HepG2 (cell line): Measurements from ENCODE around the gene MMP7. TPM values are rescaled to one million over a fixed set of nuclear protein-coding genes. Genes with fewer than 3 reads are reported as not detected.

Source experiments
- ATAC-seq: fragments of 200-7000 bp; cut with Tn5 transposase; 3 replicates; pipeline ENCODE4 v1.9.1; 2020; ENCODE audit warnings: mild to moderate bottlenecking, moderate library complexity
- BruUV-seq: library from RNA; stranded (reverse); fragments of 400-500 nt; replicated peaks from 2 replicates; lab custom pipeline; 2021; lab: Mats Ljungman, UMichigan
- CTCF ChIA-PET: fragments of 300-600 bp; formaldehyde crosslinking; extraction: SDS; loops from one replicate; lab custom pipeline; 2021; ENCODE audit warnings: low total read pairs, inconsistent platforms, low intra/inter-chr PET ratio; lab: Yijun Ruan, JAX
- POLR2A ChIA-PET: fragments of 350-600 bp; sonication (Branson Sonifier 250); formaldehyde crosslinking; loops from one replicate; lab custom pipeline; 2020; ENCODE audit warnings: antibody characterized with exemption, inconsistent platforms; lab: Yijun Ruan, JAX
- DNase-seq: peaks from one replicate; pipeline ENCODE4 v3.0.0-alpha.2; 2015; ENCODE audit warnings: low spot score
- FAIRE-seq: peaks from 3 replicates; lab custom pipeline; 2011; peaks lifted over from hg19 to GRCh38; lab: Jason Lieb, UNC
- H2AFZ ChIP-seq: one replicate; pipeline ENCODE4 v1.6.1; 2011; ENCODE audit warnings: low read length, inconsistent platforms
- H3K27ac ChIP-seq: fragments of 300-600 bp; 3 replicates; pipeline ENCODE4 v1.8.0; 2011; ENCODE audit warnings: mixed run types, mild to moderate bottlenecking, mixed read lengths, low read length, inconsistent platforms; ENCODE audit not compliant: insufficient read depth; ENCODE audit errors: extremely low read length
- H3K27me3 ChIP-seq, 2 experiments: fragments of 200-600 bp in 1 of 2; 2 replicates in 1 of 2; 3 replicates in 1 of 2; pipeline versions ENCODE4 v1.6.0 to v1.8.0; 2011; ENCODE audit warnings: low read length in 2 of 2, mild to moderate bottlenecking in 2 of 2, moderate library complexity in 2 of 2, inconsistent platforms in 1 of 2; ENCODE audit not compliant: insufficient read depth in 2 of 2, control insufficient read depth in 1 of 2
- H3K36me3 ChIP-seq, 2 experiments: fragments of 200-600 bp in 1 of 2; replicated peaks in 1 of 2; 2 replicates in 1 of 2; 3 replicates in 1 of 2; pipeline versions ENCODE4 v1.5.1 to v1.8.0; 2011; ENCODE audit warnings: low read length in 2 of 2, inconsistent platforms in 1 of 2; ENCODE audit not compliant: insufficient read depth in 2 of 2, control insufficient read depth in 1 of 2
- H3K4me1 ChIP-seq: 2 replicates; pipeline ENCODE4 v1.5.1; 2012; ENCODE audit warnings: low read length, inconsistent platforms; ENCODE audit not compliant: insufficient read depth
- H3K4me2 ChIP-seq: 2 replicates; pipeline ENCODE4 v1.6.0; 2011; ENCODE audit warnings: low read depth, low read length, inconsistent platforms
- H3K4me3 ChIP-seq, 3 experiments: fragments of 200-600 bp in 1 of 3; sonication (generic), shearing (Covaris generic) in 1 of 3; replicated peaks in 1 of 3; 2 replicates each; pipeline ENCODE4 v1.5.1; 2011 to 2016; ENCODE audit warnings: low read length in 3 of 3, inconsistent platforms in 2 of 3, low read depth in 2 of 3, mild to moderate bottlenecking in 2 of 3, control low read depth in 1 of 3, mixed read lengths in 1 of 3; ENCODE audit not compliant: insufficient read depth in 1 of 3
- H3K79me2 ChIP-seq: one replicate; pipeline ENCODE4 v1.6.1; 2011; ENCODE audit warnings: low read length, inconsistent platforms; ENCODE audit not compliant: insufficient read depth
- H3K9ac ChIP-seq: 2 replicates; pipeline ENCODE4 v1.6.0; 2011; ENCODE audit warnings: mild to moderate bottlenecking, low read depth, low read length, inconsistent platforms; ENCODE audit not compliant: insufficient read depth
- H3K9me3 ChIP-seq: 2 replicates; pipeline ENCODE4 v1.5.1; 2012; ENCODE audit warnings: mild to moderate bottlenecking, low read length
- H4K20me1 ChIP-seq: 2 replicates; pipeline ENCODE4 v1.6.0; 2011; ENCODE audit warnings: inconsistent platforms, mild to moderate bottlenecking, low read length, moderate library complexity; ENCODE audit not compliant: insufficient read depth
- ATF5 ChIP-seq: sonication (generic); formaldehyde crosslinking; IDR thresholded peaks from 2 replicates; pipeline ENCODE4 v1.4.0; 2020; ENCODE audit warnings: mild to moderate bottlenecking, low read depth, missing genetic modification reagents
- E2F5 ChIP-seq: sonication (generic); formaldehyde crosslinking; conservative IDR thresholded peaks from 2 replicates; pipeline ENCODE4 v1.4.0; 2020; ENCODE audit warnings: missing genetic modification reagents
- MAX ChIP-seq: IDR thresholded peaks from 2 replicates; pipeline ENCODE4 v1.6.1; 2012; ENCODE audit warnings: inconsistent platforms
- NCOR1 ChIP-seq: fragments of 200-600 bp; sonication (generic); IDR thresholded peaks from 2 replicates; pipeline ENCODE4 v1.7.0; 2017; ENCODE audit warnings: antibody characterized with exemption, low read length, borderline replicate concordance
- PPARG ChIP-seq: conservative IDR thresholded peaks from 2 replicates; pipeline ENCODE4 v1.6.1; 2016; ENCODE audit warnings: missing biosample characterization, missing genetic modification reagents
- RFX5 ChIP-seq: IDR thresholded peaks from 2 replicates; pipeline ENCODE4 v1.6.1; 2011; ENCODE audit warnings: low read depth, low read length, improper control_type of control experiment
- SRY ChIP-seq: sonication (generic); formaldehyde crosslinking; IDR thresholded peaks from 2 replicates; pipeline ENCODE4 v1.8.0; 2022; ENCODE audit warnings: mild to moderate bottlenecking, missing genetic modification reagents
- ZNF362 ChIP-seq: sonication (generic); formaldehyde crosslinking; IDR thresholded peaks from 2 replicates; pipeline ENCODE4 v1.4.0; 2020; ENCODE audit warnings: missing genetic modification reagents, mild to moderate bottlenecking, borderline replicate concordance
- ZNF446 ChIP-seq: sonication (generic); formaldehyde crosslinking; IDR thresholded peaks from 2 replicates; pipeline ENCODE4 v1.5.0; 2020; ENCODE audit warnings: mild to moderate bottlenecking, missing genetic modification reagents
- ZNF557 ChIP-seq: sonication (generic); formaldehyde crosslinking; IDR thresholded peaks from 2 replicates; pipeline ENCODE4 v1.4.0; 2020; ENCODE audit warnings: missing genetic modification reagents
- ZNF563 ChIP-seq: sonication (generic); formaldehyde crosslinking; IDR thresholded peaks from 2 replicates; pipeline ENCODE4 v1.8.0; 2022; ENCODE audit warnings: mild to moderate bottlenecking, moderate library complexity, missing genetic modification reagents
- ZNF776 ChIP-seq: sonication (generic); formaldehyde crosslinking; IDR thresholded peaks from 2 replicates; pipeline ENCODE4 v1.4.0; 2020; ENCODE audit warnings: mild to moderate bottlenecking, missing genetic modification reagents
- WGBS: methylation state at CpG from one replicate; pipeline ENCODE4 v1.1.6; 2017; ENCODE audit warnings: low lambda C conversion rate; 5-methylcytosine and 5-hydroxymethylcytosine counted together
- in situ Hi-C: cut with HindIII; loops from 2 replicates; pipeline ENCODE4 v1.10.0; 2017; ENCODE audit warnings: low pct_unique_long_range_greater_than_20kb; ENCODE audit not compliant: extremely low pct_ligation_motif_present
- intact Hi-C: fragments of 100-400 bp; cut with micrococcal nuclease; formaldehyde crosslinking; loops from one replicate; pipeline ENCODE4 v1.10.0; 2022; ENCODE audit not compliant: unreplicated experiment
- polyA plus RNA-seq, 8 experiments: library from polyadenylated mRNA; depleted of rRNA in 3 of 8; stranded (reverse) in 7 of 8; unstranded in 1 of 8; fragments of >200 nt; fragmentation: Illumina TruSeq in 4 of 8; extraction: Trizol in 4 of 8; gene quantifications; 2 replicates each; pipeline versions ENCODE4 v1.2.1 to v1.2.3, GENCODE V29; 2011 to 2016; ENCODE audit warnings: low read depth in 4 of 8, missing spikeins in 1 of 8, mixed read lengths in 1 of 8; ENCODE audit not compliant: insufficient read depth in 1 of 8
- total RNA-seq, 5 experiments: library from RNA; depleted of rRNA; stranded (reverse); fragments of >200 nt; fragmentation: Illumina TruSeq; extraction: Trizol; gene quantifications; 2 replicates each; pipeline ENCODE4 v1.2.3, GENCODE V29; 2016; ENCODE audit warnings: low read depth in 1 of 5

The MMP7 gene
- total and polyA plus RNA-seq, 2 of the 13 experiments (the other 11 are each of a cell fraction or from before 2014, with no cell fraction given) = 0.17 TPM; not detected in 1

GRCh38 chr11:102572554-102573220, 42.1 kb upstream of the MMP7 start (continued):
- no peak for TF ChIP-seq E2F5 (CRISPR knock-in tag)
- TF ChIP-seq PPARG (CRISPR knock-in tag) = no peak
- TF ChIP-seq ZNF362 (CRISPR knock-in tag) = no peak

- ChIA-PET CTCF (no interaction called here), POLR2A (no interaction called here)
- FAIRE-seq = no peak
- no peak for TF ChIP-seq ATF5 (CRISPR knock-in tag)
- no peak for TF ChIP-seq ZNF563 (CRISPR knock-in tag)
- TF ChIP-seq MAX = no peak
- TF ChIP-seq PPARG (CRISPR knock-in tag) = no peak
- TF ChIP-seq SRY (CRISPR knock-in tag) = no peak
- TF ChIP-seq RFX5 = no peak
- TF ChIP-seq ZNF446 (CRISPR knock-in tag) = no peak
- TF ChIP-seq ZNF557 = no peak
- TF ChIP-seq ZNF776 (CRISPR knock-in tag) = no peak
- no peak for TF ChIP-seq NCOR1
Measured at GRCh38 chr11:102568851-102569250, 38.3 kb upstream of the MMP7 start.

More at GRCh38 chr11:102568851-102569250, 38.3 kb upstream of the MMP7 start:
- H4K20me1 ChIP-seq = no peaks in the 10 kb centered on the region
- in situ Hi-C loops = no loop called here
- no peak overlapping the region for H2AFZ ChIP-seq
- WGBS = 83% methylated on average over 2 of the region's 3 CpGs
- no TSS peak for BruUV-seq
- ATAC-seq (no peak), DNase-seq (no peak)
- H3K27me3 ChIP-seq = no peaks in the 10 kb centered on the region
- no peaks in the 10 kb centered on the region for H3K36me3 ChIP-seq
- no peak overlapping the region for H3K27ac ChIP-seq
- H3K4me2 ChIP-seq = no peak overlapping the region
- no peaks in the 10 kb centered on the region for H3K79me2 ChIP-seq
- no peaks in the 10 kb centered on the region for H3K4me1 ChIP-seq
- H3K9me3 ChIP-seq = peaks cover 10% of the 10 kb centered on the region; the same call in 1 of the 2 replicates
- intact Hi-C loops = no loop called here
- H3K9ac ChIP-seq = no peak overlapping the region
- no peak overlapping the region for H3K4me3 ChIP-seq
